GM10266 (cell line): ENCODE data around the gene SMIM12.

Experiments used
- DNase-seq: peaks from one replicate; pipeline ENCODE4 v3.0.0; 2012; ENCODE audit errors: extremely low spot score
- TF ChIP-seq, protein P1 (sequence below): IDR thresholded peaks from 2 replicates; pipeline ENCODE4 v1.5.1; 2012; ENCODE audit warnings: mild to moderate bottlenecking, low read depth; ENCODE audit not compliant: control insufficient read depth, insufficient read depth; ENCODE audit errors: missing control alignments

Gene SMIM12

DNA sequence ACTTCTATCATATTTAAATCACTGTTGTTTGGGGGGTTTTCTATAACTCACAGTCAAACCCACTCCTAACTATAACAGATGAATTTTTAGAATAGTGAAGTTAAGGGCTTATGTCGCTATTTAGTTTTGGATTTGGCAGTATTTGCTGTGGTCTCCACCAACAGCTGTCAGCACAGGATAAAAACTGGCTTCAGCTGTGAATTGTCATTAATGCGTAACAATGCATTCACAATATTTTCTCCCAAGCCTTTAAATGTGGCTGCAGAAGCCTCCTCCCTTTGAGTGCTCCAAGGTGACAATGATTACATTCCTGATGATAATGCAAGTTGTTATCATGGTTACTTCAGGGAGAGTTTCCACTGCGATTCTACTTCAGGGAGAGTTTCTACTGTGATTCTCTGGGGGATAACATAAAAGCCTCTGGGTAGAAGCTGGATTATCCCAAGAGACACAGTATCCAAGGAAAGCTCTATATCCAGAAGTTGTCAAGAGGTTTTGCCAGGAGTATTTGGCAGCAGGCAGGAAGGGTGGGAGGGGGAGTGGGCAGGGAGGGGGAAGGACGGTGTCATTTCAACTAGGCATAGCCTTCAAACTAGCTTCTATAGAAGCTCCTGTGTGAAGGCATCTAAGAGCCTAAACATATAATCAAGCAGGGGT is 14.9 kb upstream of the SMIM12 start:
- no peak for DNase-seq
- TF ChIP-seq, protein P1, sequence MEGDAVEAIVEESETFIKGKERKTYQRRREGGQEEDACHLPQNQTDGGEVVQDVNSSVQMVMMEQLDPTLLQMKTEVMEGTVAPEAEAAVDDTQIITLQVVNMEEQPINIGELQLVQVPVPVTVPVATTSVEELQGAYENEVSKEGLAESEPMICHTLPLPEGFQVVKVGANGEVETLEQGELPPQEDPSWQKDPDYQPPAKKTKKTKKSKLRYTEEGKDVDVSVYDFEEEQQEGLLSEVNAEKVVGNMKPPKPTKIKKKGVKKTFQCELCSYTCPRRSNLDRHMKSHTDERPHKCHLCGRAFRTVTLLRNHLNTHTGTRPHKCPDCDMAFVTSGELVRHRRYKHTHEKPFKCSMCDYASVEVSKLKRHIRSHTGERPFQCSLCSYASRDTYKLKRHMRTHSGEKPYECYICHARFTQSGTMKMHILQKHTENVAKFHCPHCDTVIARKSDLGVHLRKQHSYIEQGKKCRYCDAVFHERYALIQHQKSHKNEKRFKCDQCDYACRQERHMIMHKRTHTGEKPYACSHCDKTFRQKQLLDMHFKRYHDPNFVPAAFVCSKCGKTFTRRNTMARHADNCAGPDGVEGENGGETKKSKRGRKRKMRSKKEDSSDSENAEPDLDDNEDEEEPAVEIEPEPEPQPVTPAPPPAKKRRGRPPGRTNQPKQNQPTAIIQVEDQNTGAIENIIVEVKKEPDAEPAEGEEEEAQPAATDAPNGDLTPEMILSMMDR = no peak

DNA sequence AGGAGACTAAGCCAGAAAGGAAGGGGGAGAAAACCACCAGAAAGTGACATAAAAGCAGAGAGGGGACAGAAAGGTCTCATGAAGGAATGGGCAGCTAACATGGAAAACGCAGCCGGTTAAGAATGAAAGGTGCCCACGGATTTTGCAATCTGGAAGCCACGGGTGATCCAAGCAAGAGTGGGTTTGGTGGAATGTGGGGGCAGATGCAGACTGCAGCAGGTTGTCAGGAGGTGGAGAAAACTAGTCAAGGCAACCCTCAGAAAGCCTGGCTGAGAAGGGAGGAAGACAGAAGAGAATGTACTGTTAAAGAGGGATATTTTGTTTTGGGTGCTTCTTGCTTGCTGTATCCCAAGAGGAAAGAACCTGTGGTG is 12.6 kb upstream of the SMIM12 start:
- TF ChIP-seq, protein P1 = no peak

DNA sequence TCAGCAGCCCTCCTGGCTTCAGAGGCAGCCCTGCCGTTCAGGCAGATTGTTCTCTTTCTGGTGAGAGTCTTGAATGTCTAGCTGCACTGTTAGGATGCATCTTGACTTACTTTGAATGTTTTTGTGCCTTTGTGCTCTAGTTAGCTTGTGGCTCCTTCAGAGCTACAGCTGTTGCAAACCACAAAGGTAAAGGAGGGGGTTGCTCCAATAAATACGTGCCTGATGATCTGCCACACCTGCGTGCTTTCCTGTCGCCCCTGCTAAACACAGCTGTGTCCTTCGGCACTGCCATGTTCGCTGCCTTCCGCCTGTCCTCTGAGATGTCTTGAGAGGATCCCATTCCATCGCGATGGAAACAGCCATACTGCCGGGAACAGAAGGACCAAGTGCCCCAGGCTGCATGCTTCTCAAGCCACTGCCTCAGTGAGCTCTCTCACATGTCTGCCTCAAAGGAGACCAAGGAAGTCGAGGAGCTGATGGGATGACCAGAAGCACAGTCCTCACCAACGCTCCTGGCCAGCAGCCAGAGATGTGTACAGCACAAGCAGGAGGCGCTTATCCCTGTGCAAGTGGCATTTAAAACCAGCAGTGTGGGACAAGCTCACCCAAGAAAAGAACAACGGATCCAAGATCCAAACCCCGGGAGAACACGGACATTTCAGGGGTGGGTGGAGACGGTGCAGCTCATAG is 12.0 kb upstream of the SMIM12 start:
- no peak for DNase-seq
- TF ChIP-seq, protein P1 = no peak

More for the DNA sequence above, 12.6 kb upstream of the SMIM12 start:
- DNase-seq = no peak

DNA sequence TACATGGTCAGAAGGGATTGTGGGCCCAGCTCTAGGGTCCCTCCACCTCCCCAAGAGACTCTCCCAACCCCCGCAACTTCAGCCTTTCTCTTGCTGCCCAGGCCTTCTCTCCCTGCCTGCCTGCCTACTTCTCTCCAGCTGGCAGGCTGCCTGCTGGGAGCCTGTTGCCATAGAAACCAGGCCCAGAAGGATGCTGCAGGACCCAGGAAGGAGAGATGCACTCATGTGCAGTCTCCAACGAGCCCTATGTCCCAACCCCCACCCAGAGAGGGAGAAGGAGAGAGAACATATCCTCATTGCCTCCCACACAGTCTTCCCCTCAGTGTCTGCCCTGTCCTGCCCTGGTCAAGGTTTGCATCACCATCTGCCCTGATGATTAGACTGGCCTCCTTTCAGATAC is 10.8 kb upstream of the SMIM12 start:
- TF ChIP-seq, protein P1 = no peak
- DNase-seq = no peak

DNA sequence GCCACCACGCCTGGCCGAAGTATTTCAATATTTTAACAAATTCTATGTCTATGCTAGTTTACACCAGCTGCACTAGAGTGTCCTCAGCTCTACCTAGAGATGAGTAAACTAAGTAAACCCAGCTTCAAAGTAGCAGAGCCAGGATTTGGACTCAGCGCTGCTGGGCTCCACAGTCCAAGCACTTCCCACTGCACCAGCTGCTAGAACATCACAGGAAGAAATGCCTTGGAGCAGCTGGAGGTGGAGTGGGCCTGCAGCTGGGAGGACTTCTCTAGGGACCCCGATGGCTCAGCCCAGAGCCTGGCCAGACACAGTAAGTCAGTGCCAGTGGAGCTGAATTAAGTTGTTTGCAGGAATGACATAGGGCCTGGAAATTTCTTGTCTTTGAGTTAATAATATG is 10.2 kb upstream of the SMIM12 start:
- TF ChIP-seq, protein P1 = no peak
- no peak for DNase-seq

DNA sequence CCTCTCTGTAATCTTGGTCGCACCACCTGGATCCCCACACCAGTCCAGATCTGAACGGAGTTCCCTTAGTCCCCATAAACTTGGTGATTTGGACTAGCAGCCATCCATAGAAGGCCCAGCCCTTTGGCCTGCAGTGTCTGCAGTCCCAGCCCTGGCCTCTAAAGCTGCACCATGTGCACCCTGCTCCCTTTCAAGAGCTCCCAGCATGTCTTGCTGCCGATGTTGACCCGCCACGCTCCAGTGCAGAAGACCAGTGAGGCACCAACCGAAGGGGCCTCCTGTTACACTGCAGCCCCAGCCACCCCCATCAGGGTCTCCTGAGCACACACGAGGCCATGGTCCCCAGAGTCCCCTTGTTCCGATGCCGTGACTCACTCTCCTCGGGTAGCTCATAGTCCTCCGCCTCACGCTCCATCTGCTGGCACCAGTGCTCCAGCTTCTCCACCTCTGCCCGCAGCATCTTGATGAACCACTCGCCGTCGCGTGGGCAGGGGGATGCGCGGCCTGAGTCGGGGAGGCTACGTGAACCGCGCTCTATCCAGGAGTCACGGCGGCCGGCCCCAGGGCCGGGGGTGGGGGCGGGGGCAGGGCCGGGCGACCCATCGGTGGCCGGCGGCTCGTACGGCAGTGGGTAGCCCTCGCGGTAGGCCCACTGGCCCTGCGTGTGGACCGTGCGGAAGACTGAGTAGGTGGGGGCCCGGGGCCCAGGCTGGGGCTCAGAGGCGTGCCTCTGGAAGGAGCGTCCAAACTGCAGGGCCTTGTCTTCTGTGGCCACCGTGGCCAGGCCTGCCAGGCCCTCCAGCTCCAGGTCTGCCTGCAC is 8.9 kb upstream of the SMIM12 start:
- peak; percentile 32 for DNase-seq
- TF ChIP-seq, protein P1 = no peak

DNA sequence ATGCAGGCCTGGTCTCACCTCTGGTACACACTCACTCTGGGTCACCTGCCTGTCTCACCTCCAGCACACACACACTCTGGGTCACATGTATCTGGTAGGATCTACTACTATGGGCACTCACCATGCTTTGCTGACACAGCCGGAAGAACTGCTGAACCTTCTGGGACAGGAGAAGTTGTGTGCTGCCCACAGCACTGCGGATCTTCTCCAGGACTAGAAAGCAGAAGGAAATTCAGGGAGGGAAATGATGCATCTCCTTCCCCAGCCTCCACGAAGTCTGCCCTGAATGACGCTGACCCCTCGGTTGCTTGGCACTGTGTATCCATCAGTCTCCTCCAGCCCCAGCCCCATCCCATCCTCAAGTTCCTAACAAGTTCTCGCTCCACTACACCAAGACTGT is 7.9 kb upstream of the SMIM12 start:
- DNase-seq = peak; percentile 37
- TF ChIP-seq, protein P1 = no peak
